Muscle of leg (tissue), 11 donors: ENCODE data around the gene RASSF5. TPM values are rescaled to one million over a fixed set of nuclear protein-coding genes. Genes with fewer than 3 reads are reported as not detected.
"Not testable (repeated sequence)": the region's sequence is repeated elsewhere in the genome, so short reads cannot be mapped to it uniquely, and the experiment has no call there.

ENCODE experiments used
- DNase-seq: peaks from one replicate; pipeline ENCODE4 v3.0.0; 2013
- H3K27ac ChIP-seq: one replicate; pipeline ENCODE4 v1.5.1; 2013; ENCODE audit warnings: mild to moderate bottlenecking, low read length, control low read depth
- H3K27me3 ChIP-seq: one replicate; pipeline ENCODE4 v1.6.1; 2013; ENCODE audit warnings: low read length; ENCODE audit not compliant: control insufficient read depth, insufficient read depth
- H3K36me3 ChIP-seq: one replicate; pipeline ENCODE4 v1.6.1; 2013; ENCODE audit warnings: low read length; ENCODE audit not compliant: control insufficient read depth, insufficient read depth
- H3K4me1 ChIP-seq: one replicate; pipeline ENCODE4 v1.6.1; 2013; ENCODE audit warnings: low read length; ENCODE audit not compliant: control insufficient read depth, insufficient read depth
- H3K4me3 ChIP-seq: one replicate; pipeline ENCODE4 v1.5.1; 2013; ENCODE audit warnings: low read length, control low read depth
- H3K9me3 ChIP-seq: replicated peaks from 2 replicates; pipeline ENCODE4 v1.6.1; 2013; ENCODE audit warnings: low read depth, low read length; ENCODE audit not compliant: control insufficient read depth
- WGBS: methylation state at CpG from one replicate; pipeline ENCODE4 v1.1.5; 2013; ENCODE audit warnings: missing lambda C conversion rate; ENCODE audit not compliant: insufficient coverage; 5-methylcytosine and 5-hydroxymethylcytosine counted together
- polyA plus RNA-seq, 8 donors: library from polyadenylated mRNA; unstranded; fragments of 120-200 nt; gene quantifications; one replicate each; pipeline versions ENCODE4 v1.2.1 to v1.2.3, GENCODE V29; 2013; ENCODE audit warnings: inconsistent platforms in 1 of 8, low replicate concordance in 1 of 8; ENCODE audit not compliant: insufficient read length in 8 of 8, insufficient read depth in 1 of 8
- total RNA-seq: library from RNA; stranded (reverse); fragments of 120-200 nt; gene quantifications from one replicate; pipeline ENCODE4 v1.2.4, GENCODE V29; 2013

The RASSF5 gene
- total and polyA plus RNA-seq, 9 donors, result 3.6 to 8.6 (median 6.3) TPM

DNA sequence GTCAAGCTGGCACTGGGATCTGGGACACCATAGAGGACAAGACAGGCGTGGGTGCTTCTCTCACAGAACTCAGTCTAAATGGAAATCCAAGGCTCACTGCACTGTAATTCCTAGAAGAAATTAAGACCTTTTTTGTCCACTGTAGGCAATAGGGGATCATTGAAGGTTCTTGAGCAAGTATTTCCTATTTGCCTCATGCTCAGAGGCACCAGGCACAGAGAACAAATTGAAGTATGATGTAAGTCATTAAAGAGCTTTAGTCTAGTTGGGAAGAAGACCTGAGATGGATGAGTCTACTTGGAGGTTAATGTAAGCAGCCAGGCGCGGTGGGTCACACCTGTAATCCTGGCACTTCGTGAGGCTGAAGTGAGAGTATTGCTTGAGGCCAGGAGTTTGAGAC, 70.3 kb downstream of the RASSF5 start:
- no peak overlapping the region for H3K27ac ChIP-seq

DNA sequence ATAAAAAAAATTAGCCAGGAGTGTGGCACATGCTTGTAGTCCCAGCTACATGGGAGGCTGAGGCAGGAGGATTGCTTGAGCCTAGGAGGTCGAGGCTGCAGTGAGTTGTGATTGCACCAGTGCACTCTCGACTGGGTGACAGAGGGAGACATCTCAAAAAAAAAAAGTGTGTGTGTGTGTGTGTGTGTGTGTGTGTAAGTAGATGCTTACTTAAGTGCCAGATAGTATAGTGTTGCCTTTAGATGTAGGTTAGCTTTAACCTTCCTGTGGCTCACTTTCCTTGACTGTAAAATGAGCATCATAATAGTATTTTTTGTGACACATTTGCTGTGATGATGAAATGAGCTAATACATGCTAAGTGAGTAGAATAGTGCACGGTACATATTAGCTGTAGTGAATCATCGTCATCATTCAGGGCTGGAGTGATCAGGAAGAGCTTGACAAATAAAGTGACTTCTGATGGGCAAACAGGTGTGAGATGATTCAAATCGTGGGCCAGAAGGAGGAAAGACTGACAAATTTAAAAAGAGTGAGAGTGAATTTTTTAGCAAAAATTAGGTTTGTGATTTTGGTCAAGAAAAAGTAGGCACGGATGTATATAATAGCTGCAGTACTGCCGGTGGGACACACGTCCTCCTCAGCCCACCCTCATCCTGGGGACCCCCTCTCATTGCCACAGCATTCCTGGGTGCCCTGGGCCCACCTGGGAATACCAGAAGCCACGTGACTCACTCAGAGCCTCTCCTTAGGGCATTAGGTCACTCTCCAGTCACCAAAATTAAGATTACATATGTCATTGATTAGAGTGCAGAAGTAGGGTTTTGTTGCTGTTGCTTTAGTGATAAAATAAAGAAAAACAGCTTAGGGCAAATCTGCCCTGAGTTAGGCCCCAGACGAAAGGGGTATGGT, 71.0 kb downstream of the RASSF5 start:
- Histone ChIP-seq H3K27ac (no peak overlapping the region), H3K4me1 (peaks cover 58% of the 10 kb centered on the region), H3K4me3 (no peak overlapping the region), H3K9me3 (no peaks in the 10 kb centered on the region), H3K36me3 (no peaks in the 10 kb centered on the region), H3K27me3 (no peaks in the 10 kb centered on the region)
- no peak for DNase-seq
- WGBS, result 74% methylated on average over 5 of the region's 10 CpGs

More for the DNA sequence above, 70.3 kb downstream of the RASSF5 start:
- no peaks in the 10 kb centered on the region for H3K36me3 ChIP-seq
- no peaks in the 10 kb centered on the region for H3K27me3 ChIP-seq
- 92% methylated on average over 2 of the region's 4 CpGs for WGBS
- H3K4me3 ChIP-seq, result no peak overlapping the region
- H3K4me1 ChIP-seq, result peaks cover 55% of the 10 kb centered on the region
- no peak for DNase-seq
- H3K9me3 ChIP-seq, result no peaks in the 10 kb centered on the region

DNA sequence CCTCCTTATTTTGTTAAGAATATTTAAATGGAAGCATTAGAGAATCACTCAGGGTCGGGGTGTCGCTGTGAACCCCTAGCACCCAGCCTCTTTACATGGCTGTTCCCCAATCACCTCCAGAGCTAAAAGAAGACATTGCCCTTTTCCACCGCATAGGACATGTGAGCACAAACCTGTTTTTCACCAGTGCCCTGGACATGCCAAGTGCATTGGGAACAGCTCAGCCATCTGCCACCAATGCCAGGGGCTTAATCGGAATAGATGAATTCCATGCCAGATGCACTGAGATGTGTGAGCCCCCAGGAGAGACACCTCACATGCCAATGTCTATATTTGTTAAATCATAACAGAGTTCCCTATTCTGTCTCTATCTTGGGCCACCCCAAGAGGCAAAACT, 71.6 kb downstream of the RASSF5 start:
- Histone ChIP-seq H3K4me1 (peaks cover 58% of the 10 kb centered on the region), H3K4me3 (no peak overlapping the region), H3K9me3 (no peaks in the 10 kb centered on the region), H3K27ac (no peak overlapping the region), H3K36me3 (peaks cover under 1% of the 10 kb centered on the region), H3K27me3 (no peaks in the 10 kb centered on the region)
- 67% methylated on average over 1 of the region's 4 CpGs for WGBS
- DNase-seq, result no peak

DNA sequence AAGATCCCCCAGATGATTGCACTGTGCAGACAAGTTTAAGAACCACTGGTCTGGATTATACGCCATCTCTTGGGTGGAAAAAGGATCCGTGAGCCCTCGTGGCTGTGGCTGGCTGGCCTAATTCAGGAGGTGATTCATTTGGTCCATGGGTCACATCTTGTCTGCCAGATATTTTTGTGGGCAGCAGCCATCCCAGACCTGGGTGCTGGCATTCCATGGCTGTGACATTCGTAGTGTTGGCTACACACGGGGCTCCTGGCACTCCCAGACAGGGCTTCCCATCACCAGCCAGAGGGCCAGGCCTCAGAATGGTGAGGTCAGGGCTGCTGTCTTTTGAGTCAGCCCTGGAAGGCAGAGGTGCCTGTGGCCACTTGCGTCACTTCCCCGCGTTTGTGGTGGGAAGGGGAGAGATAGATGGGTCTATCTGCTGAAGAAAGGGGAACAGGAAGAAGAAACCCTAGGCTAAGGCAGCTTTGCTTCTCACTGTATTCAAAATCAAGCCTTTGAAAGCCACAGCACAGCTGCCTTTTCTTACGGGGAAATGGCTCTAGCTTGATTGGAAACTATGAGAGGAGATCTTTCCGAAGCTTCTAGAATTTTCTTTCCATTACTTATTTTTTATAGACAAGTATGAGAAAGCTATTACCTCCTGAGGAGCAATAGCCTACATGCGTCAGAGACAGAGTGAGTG, 72.6 kb downstream of the RASSF5 start:
- no peak overlapping the region for H3K4me3 ChIP-seq
- H3K27me3 ChIP-seq, result no peaks in the 10 kb centered on the region
- DNase-seq, result peak; percentile 81
- no peaks in the 10 kb centered on the region for H3K9me3 ChIP-seq
- WGBS, result 69% methylated on average over 9 of the region's 11 CpGs
- H3K27ac ChIP-seq, result peak overlapping the region; percentile 74
- H3K4me1 ChIP-seq, result peaks cover 50% of the 10 kb centered on the region
- peaks cover 9% of the 10 kb centered on the region for H3K36me3 ChIP-seq

DNA sequence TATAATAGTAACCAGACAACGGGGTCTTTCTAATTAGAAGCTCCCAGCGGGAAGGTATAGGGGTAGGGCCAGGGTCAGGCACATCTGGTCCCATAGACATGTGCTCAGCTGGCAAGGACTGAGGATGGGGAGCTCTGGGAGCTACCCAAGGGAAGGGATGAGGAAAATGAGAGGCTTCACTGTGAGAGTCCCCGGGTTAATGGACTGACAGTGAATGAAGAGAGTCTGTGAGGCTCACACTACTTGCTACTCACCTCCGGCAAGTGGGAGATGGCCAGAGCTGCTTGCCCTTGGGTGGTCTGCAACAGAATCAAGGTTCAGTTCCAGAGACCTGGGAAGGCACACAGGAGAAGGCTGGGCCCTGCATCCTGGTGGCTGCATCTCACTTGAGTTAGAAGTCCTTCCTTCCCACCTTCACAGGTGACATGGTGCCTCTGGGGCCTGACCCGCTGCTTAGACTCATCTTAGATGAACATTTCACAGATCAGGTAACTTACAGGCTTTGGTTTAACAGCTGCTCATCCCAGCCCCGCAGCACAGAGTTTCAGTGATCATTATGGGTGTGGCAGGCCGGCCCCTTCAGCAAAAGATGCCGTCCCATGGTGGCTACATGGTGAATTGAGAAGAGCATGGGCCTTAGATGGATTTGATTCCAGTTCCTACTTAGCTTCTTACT, 73.2 kb downstream of the RASSF5 start:
- DNase-seq, result no peak
- Histone ChIP-seq H3K27me3 (no peaks in the 10 kb centered on the region), H3K27ac (peak overlapping the region; percentile 74), H3K4me1 (peaks cover 43% of the 10 kb centered on the region), H3K36me3 (peaks cover 16% of the 10 kb centered on the region), H3K9me3 (no peaks in the 10 kb centered on the region), H3K4me3 (no peak overlapping the region)
- WGBS, result 37% methylated on average over 4 of the region's 8 CpGs

DNA sequence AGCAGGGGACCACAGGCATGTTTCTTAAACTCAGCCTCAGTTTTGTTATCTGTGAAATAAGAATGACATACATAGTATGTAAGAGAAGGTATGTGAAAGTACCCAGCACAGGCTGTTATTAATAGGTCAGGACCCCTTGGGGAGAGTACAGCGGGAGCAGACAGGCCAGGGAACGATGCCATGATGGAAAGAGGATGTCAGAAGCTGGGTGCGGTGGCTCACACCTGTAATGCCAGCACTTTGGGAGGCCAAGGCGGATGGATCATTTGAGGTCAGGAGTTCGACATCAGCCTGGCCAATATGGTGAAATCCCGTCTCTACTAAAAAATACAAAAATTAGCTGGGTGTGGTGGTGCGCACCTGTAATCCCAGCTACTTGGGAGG, 73.8 kb downstream of the RASSF5 start:
- DNase-seq, H3K4me3 ChIP-seq, H3K9me3 ChIP-seq, H3K27ac ChIP-seq, H3K27me3 ChIP-seq: not testable (repeated sequence)
- 94% methylated on average over 5 of the region's 7 CpGs for WGBS
- Histone ChIP-seq H3K4me1 (peaks cover 38% of the 10 kb centered on the region), H3K36me3 (peaks cover 20% of the 10 kb centered on the region)

DNA sequence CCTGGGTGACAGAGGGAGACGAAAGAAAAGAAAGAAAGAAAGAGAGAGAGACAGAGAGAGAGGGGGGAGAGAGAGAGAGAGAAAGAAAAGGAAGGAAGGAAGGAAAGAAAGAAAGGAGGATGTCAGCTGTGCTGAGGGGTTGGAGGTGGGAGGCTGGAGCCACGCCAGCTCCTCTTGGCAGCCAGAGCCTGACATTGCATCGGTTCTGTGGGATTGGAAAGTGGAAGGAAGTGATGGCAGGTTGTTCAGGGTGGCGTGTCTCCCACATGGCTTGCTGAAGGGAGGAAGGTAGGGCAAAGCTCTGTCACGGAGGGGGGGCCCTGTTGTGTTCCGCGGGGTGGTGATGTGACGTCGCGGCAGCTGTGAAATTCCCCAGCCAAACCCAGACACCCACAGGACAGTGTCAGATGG, 74.2 kb downstream of the RASSF5 start:
- peaks cover 25% of the 10 kb centered on the region for H3K36me3 ChIP-seq
- H3K27me3 ChIP-seq, result no peaks in the 10 kb centered on the region
- WGBS, result 40% methylated on average over 4 of the region's 10 CpGs
- H3K9me3 ChIP-seq, result no peaks in the 10 kb centered on the region
- peaks cover 34% of the 10 kb centered on the region for H3K4me1 ChIP-seq
- DNase-seq, result peak; percentile 58
- H3K27ac ChIP-seq, result no peak overlapping the region
- H3K4me3 ChIP-seq, result no peak overlapping the region

DNA sequence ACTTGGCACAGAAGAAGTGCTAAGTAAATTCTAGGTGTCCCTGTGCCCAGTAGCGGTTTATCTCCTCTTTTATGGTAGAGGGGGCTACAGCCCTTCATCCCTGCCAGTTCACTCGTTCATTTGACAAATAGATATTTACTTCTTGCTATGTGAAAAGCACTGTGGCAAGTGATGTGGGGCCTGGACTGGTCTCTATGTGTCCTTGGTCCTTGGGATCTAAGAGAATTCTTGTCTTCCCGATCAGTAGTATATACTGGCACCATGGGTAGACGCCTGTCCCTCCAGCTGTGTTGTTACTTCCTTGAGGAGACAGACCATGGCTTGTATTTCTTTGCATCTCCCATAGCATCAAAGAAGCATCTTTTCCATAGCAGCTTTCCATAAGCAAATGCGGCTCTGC, 75.2 kb downstream of the RASSF5 start:
- H3K27ac ChIP-seq, result no peak overlapping the region
- H3K9me3 ChIP-seq, result no peaks in the 10 kb centered on the region
- WGBS, result no CpG with 5 or more reads among the region's 5 CpGs
- peaks cover 35% of the 10 kb centered on the region for H3K4me1 ChIP-seq
- no peak overlapping the region for H3K4me3 ChIP-seq
- DNase-seq, result no peak
- peaks cover 30% of the 10 kb centered on the region for H3K36me3 ChIP-seq
- no peaks in the 10 kb centered on the region for H3K27me3 ChIP-seq

DNA sequence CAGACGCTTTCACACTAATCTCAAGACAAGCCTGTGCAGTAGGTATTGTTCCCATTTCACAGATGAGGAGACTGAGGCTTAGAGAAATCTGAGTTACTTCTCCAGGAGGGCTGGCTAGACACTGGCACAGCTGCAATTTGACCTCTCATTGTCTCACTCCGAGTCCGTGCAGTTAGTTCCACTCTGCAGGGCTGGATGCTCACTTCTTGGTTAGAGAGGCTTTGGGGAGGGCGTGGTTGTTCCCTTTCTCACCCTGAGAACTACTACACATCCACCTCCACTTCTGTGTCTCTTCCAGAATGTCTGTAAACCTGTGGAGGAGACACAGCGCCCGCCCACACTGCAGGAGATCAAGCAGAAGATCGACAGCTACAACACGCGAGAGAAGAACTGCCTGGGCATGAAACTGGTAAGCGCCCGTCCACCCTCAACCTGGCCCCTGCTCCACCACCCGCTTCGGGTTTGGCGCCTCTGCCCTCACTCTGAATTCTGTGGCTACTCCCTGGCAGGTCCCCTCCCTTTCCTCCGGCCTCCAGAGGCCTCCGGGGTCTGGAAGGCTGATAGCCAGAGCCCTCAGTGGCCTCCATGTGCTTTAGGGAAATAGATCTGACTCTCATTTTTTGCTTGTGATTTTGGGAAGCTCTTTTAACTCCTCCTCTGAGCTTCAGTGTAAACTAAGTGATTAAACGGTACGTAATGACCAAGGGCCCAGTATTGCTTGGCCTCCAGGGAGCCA, 75.8 kb downstream of the RASSF5 start:
- 75% methylated on average over 7 of the region's 18 CpGs for WGBS
- Histone ChIP-seq H3K9me3 (no peaks in the 10 kb centered on the region), H3K4me1 (peaks cover 35% of the 10 kb centered on the region), H3K4me3 (no peak overlapping the region), H3K27ac (no peak overlapping the region), H3K27me3 (no peaks in the 10 kb centered on the region), H3K36me3 (peaks cover 32% of the 10 kb centered on the region)
- DNase-seq, result no peak
